Fibroblast of lung (primary cell): ENCODE data around the gene STC2.

Source experiments
- CTCF ChIP-seq, 2 donors: IDR thresholded peaks in 1 of 2; conservative IDR thresholded peaks in 1 of 2; 1 replicate in 1 of 2; 2 replicates in 1 of 2; pipeline ENCODE4 v1.5.1; 2011 to 2012; ENCODE audit warnings: low read length in 2 of 2, control low read depth in 1 of 2, inconsistent platforms in 1 of 2, low read depth in 1 of 2, mild to moderate bottlenecking in 1 of 2
- EZH2 ChIP-seq: IDR thresholded peaks from 2 replicates; pipeline ENCODE4 v1.5.1; 2012; ENCODE audit warnings: low read length, control low read depth, mild to moderate bottlenecking; ENCODE audit errors: missing control alignments

DNA sequence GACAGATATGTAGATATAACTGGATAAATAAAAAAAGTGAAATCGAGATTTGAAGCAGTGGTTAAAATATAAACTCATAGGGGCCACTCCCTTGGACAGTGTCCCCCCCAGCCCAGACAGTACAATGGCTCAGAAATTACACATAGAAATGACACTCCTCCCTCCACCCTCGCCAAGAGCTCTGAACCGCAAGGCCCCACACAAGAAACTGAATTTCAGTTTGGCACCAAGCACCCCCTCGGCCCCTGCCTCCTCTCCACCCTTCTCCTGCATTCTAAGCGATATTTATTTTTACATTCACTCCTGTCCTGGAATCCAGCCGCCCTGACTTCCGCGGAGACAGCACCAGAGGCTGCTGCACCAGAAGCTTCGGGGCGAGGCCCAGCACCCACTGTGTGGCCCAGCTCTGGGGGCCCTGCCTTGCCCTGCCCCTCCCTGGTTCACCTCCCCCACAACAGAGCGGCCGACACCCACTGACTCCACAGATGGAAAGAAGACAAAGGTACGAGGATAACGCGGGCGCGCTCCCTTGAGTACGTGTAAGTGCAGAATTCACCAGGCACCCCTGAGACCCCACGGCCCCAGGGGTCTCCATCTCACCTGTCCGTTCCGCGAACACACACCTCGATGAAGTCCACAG lies 11.0 kb downstream of the STC2 start:
- TF ChIP-seq EZH2, result no peak
- TF ChIP-seq CTCF (conservative IDR thresholded peaks at IDR 0.05 in 1 of 2, IDR thresholded peaks at IDR 0.05 in 1 of 2; ENCODE audit: low read depth in 1 of 2, low read length in 2 of 2), result no peak
